ENCODE data around the gene KLF1.

The KLF1 gene

DNA sequence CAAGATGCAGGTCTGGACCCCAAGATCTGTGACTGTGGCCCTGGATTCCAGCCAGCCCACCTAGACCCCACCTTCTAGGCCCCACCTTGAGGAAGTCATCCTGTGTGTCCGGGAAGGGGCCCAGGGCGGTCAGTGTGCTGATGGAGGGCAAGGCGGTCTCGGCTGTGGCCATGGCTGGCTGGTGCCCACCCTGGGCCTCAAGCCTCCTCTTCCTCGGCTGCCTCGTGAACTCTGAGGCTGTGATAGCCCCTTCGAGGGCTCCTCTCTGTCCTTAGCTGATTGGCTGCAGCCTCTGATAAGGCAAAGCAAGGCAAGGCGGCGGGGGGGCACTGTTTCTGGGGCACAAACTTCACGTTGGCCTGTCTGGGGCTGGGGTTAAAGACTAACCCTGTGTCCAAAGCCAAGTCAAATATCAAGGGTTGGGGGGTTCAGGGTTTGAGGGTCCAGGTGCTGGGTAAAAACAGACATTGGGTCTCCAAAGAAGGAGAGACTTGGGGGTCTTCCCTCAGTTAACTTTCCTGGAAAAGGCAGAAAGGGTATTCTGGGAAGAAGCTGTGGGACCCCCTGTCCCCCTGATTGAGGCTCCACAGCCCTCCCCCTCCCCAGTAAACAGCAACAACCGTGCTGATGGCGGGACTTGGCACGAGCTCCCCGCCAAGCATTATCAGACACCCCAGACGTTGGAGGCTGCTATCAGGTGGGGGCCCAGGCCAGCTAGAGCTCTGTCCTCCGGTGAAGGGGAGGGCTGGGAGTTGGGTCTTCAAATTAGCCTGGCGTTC lies at the start of gene KLF1:
Gene KLF1, minus strand, starts transcription at position 233 of the 779 bp plus-strand sequence. Its CDS starts 61 bp downstream, at position 172.
- TF ChIP-seq ZNF8 (CRISPR knock-in tag; IDR thresholded peaks at IDR 0.05) (no peak), CSDC2 (CRISPR knock-in tag; IDR thresholded peaks at IDR 0.05) (no peak), ARNTL (CRISPR knock-in tag; IDR thresholded peaks at IDR 0.05; ENCODE audit: borderline replicate concordance, low read depth) (no peak), TOX (CRISPR knock-in tag; IDR thresholded peaks at IDR 0.05; ENCODE audit: borderline replicate concordance) (no peak), ISL1 (CRISPR knock-in tag; IDR thresholded peaks at IDR 0.05) (no peak), PPARA (CRISPR knock-in tag; IDR thresholded peaks at IDR 0.05; ENCODE audit: borderline replicate concordance) (no peak), ZC3H10 (CRISPR knock-in tag; IDR thresholded peaks at IDR 0.05) (no peak), OSR1 (CRISPR knock-in tag; IDR thresholded peaks at IDR 0.05) (no peak), ZNF70 (CRISPR knock-in tag; IDR thresholded peaks at IDR 0.05) (no peak), RARB (CRISPR knock-in tag; IDR thresholded peaks at IDR 0.05) (no peak), ZFP30 (CRISPR knock-in tag; IDR thresholded peaks at IDR 0.05) (no peak)
- TF ChIP-seq, protein P1, sequence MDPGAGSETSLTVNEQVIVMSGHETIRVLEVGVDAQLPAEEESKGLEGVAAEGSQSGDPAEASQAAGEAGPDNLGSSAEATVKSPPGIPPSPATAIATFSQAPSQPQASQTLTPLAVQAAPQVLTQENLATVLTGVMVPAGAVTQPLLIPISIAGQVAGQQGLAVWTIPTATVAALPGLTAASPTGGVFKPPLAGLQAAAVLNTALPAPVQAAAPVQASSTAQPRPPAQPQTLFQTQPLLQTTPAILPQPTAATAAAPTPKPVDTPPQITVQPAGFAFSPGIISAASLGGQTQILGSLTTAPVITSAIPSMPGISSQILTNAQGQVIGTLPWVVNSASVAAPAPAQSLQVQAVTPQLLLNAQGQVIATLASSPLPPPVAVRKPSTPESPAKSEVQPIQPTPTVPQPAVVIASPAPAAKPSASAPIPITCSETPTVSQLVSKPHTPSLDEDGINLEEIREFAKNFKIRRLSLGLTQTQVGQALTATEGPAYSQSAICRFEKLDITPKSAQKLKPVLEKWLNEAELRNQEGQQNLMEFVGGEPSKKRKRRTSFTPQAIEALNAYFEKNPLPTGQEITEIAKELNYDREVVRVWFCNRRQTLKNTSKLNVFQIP (CRISPR knock-in tag; IDR thresholded peaks at IDR 0.05; ENCODE audit: borderline replicate concordance, low read depth): no peak
- TF ChIP-seq, protein P2, sequence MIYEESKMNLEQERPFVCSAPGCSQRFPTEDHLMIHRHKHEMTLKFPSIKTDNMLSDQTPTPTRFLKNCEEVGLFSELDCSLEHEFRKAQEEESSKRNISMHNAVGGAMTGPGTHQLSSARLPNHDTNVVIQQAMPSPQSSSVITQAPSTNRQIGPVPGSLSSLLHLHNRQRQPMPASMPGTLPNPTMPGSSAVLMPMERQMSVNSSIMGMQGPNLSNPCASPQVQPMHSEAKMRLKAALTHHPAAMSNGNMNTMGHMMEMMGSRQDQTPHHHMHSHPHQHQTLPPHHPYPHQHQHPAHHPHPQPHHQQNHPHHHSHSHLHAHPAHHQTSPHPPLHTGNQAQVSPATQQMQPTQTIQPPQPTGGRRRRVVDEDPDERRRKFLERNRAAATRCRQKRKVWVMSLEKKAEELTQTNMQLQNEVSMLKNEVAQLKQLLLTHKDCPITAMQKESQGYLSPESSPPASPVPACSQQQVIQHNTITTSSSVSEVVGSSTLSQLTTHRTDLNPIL (CRISPR knock-in tag; IDR thresholded peaks at IDR 0.05; ENCODE audit: low read depth): no peak
- TF ChIP-seq, protein P3, sequence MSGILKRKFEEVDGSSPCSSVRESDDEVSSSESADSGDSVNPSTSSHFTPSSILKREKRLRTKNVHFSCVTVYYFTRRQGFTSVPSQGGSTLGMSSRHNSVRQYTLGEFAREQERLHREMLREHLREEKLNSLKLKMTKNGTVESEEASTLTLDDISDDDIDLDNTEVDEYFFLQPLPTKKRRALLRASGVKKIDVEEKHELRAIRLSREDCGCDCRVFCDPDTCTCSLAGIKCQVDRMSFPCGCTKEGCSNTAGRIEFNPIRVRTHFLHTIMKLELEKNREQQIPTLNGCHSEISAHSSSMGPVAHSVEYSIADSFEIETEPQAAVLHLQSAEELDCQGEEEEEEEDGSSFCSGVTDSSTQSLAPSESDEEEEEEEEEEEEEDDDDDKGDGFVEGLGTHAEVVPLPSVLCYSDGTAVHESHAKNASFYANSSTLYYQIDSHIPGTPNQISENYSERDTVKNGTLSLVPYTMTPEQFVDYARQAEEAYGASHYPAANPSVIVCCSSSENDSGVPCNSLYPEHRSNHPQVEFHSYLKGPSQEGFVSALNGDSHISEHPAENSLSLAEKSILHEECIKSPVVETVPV (CRISPR knock-in tag; IDR thresholded peaks at IDR 0.05): no peak
- no peak for ATAC-seq

DNA sequence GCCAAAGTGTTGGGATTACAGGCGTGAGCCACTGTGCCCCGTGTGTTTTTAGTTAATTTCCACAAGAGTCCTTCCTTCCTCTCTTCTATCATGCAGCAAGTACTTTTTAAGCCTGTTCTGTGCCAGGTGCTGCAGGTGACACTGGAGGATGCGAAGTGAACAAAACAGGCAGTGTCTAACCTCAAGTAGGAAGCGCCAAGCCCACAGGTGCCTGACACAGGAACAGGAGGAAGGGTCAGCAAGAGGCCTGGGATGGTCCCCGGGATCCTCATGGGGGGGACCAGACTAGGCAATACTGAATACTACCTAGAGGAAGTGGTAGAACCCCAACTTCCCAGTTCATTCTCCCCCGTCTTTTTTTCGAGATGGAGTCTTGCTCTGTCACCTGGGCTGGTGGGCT lies 49.6 kb upstream of the KLF1 start:
- no peak for ATAC-seq

More for the DNA sequence above, 49.6 kb upstream of the KLF1 start:
- TF ChIP-seq BACH2 (CRISPR knock-in tag; IDR thresholded peaks at IDR 0.05; ENCODE audit: borderline replicate concordance) (no peak), OSR1 (CRISPR knock-in tag; IDR thresholded peaks at IDR 0.05) (no peak), ZNF8 (CRISPR knock-in tag; IDR thresholded peaks at IDR 0.05) (no peak), ARNTL (CRISPR knock-in tag; IDR thresholded peaks at IDR 0.05; ENCODE audit: borderline replicate concordance, low read depth) (no peak), SNAI2 (CRISPR knock-in tag; IDR thresholded peaks at IDR 0.05) (no peak), CSDC2 (CRISPR knock-in tag; IDR thresholded peaks at IDR 0.05) (no peak), ZNF565 (CRISPR knock-in tag; conservative IDR thresholded peaks at IDR 0.05; ENCODE audit: low read depth) (no peak), ZFP3 (CRISPR knock-in tag; IDR thresholded peaks at IDR 0.05) (no peak)
- TF ChIP-seq, protein P4, sequence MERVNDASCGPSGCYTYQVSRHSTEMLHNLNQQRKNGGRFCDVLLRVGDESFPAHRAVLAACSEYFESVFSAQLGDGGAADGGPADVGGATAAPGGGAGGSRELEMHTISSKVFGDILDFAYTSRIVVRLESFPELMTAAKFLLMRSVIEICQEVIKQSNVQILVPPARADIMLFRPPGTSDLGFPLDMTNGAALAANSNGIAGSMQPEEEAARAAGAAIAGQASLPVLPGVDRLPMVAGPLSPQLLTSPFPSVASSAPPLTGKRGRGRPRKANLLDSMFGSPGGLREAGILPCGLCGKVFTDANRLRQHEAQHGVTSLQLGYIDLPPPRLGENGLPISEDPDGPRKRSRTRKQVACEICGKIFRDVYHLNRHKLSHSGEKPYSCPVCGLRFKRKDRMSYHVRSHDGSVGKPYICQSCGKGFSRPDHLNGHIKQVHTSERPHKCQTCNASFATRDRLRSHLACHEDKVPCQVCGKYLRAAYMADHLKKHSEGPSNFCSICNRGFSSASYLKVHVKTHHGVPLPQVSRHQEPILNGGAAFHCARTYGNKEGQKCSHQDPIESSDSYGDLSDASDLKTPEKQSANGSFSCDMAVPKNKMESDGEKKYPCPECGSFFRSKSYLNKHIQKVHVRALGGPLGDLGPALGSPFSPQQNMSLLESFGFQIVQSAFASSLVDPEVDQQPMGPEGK (CRISPR knock-in tag; IDR thresholded peaks at IDR 0.05; ENCODE audit: borderline replicate concordance): no peak
- TF ChIP-seq, protein P2 (CRISPR knock-in tag; IDR thresholded peaks at IDR 0.05; ENCODE audit: low read depth): no peak
- TF ChIP-seq, protein P5, sequence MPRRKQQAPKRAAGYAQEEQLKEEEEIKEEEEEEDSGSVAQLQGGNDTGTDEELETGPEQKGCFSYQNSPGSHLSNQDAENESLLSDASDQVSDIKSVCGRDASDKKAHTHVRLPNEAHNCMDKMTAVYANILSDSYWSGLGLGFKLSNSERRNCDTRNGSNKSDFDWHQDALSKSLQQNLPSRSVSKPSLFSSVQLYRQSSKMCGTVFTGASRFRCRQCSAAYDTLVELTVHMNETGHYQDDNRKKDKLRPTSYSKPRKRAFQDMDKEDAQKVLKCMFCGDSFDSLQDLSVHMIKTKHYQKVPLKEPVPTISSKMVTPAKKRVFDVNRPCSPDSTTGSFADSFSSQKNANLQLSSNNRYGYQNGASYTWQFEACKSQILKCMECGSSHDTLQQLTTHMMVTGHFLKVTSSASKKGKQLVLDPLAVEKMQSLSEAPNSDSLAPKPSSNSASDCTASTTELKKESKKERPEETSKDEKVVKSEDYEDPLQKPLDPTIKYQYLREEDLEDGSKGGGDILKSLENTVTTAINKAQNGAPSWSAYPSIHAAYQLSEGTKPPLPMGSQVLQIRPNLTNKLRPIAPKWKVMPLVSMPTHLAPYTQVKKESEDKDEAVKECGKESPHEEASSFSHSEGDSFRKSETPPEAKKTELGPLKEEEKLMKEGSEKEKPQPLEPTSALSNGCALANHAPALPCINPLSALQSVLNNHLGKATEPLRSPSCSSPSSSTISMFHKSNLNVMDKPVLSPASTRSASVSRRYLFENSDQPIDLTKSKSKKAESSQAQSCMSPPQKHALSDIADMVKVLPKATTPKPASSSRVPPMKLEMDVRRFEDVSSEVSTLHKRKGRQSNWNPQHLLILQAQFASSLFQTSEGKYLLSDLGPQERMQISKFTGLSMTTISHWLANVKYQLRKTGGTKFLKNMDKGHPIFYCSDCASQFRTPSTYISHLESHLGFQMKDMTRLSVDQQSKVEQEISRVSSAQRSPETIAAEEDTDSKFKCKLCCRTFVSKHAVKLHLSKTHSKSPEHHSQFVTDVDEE (CRISPR knock-in tag; IDR thresholded peaks at IDR 0.05): no peak
